CD4-positive, CD25-positive, alpha-beta regulatory T cell (primary cell): ENCODE measurements around the gene DPEP2. TPM values are rescaled to one million over a fixed set of nuclear protein-coding genes. Genes with fewer than 3 reads are reported as not detected.
"Not testable (repeated sequence)": the region's sequence is repeated elsewhere in the genome, so short reads cannot be mapped to it uniquely, and the experiment has no call there.

Experiments
- ATAC-seq, 2 donors: fragments of 150-1000 bp; cut with Tn5 transposase; one replicate each; pipeline ENCODE4 v1.10.0; 2021; ENCODE audit warnings: low read depth in 2 of 2, moderate number of reproducible peaks in 2 of 2, moderate library complexity in 1 of 2
- DNase-seq, 3 donors: peaks; one replicate each; pipeline versions ENCODE4 v3.0.0 to v3.0.0-alpha.2; 2012 to 2022; ENCODE audit warnings: mixed read lengths in 1 of 3
- H3K27ac ChIP-seq: one replicate; pipeline ENCODE4 v1.7.0; 2013; ENCODE audit warnings: mild to moderate bottlenecking, low read length; ENCODE audit not compliant: insufficient read depth, poor library complexity, severe bottlenecking
- H3K27me3 ChIP-seq: one replicate; pipeline ENCODE4 v1.7.0; 2013; ENCODE audit warnings: low read length; ENCODE audit not compliant: control insufficient read depth, insufficient read depth
- H3K36me3 ChIP-seq: one replicate; pipeline ENCODE4 v1.7.0; 2013; ENCODE audit warnings: mild to moderate bottlenecking, low read length, moderate library complexity; ENCODE audit not compliant: control insufficient read depth, insufficient read depth
- H3K4me1 ChIP-seq: 2 replicates; pipeline ENCODE4 v1.7.0; 2013; ENCODE audit warnings: mild to moderate bottlenecking, low read length; ENCODE audit not compliant: insufficient read depth, control insufficient read depth, poor library complexity, severe bottlenecking
- H3K4me3 ChIP-seq: one replicate; pipeline ENCODE4 v1.7.0; 2013; ENCODE audit warnings: low read depth, mild to moderate bottlenecking, low read length, moderate library complexity
- H3K9me3 ChIP-seq, 2 experiments: 1 replicate in 1 of 2; 2 replicates in 1 of 2; pipeline ENCODE4 v1.7.0; 2013; ENCODE audit warnings: low read length in 2 of 2, mild to moderate bottlenecking in 1 of 2, moderate library complexity in 1 of 2; ENCODE audit not compliant: control insufficient read depth in 2 of 2
- H3K27ac Mint-ChIP-seq, 3 donors: one replicate each; pipeline ENCODE4 v1.8.0; 2020 to 2022; ENCODE audit warnings: mild to moderate bottlenecking in 3 of 3, mixed read lengths in 3 of 3, moderate library complexity in 2 of 3
- H3K27me3 Mint-ChIP-seq: one replicate; pipeline ENCODE4 v1.8.0; 2022; ENCODE audit warnings: mild to moderate bottlenecking, mixed read lengths
- H3K36me3 Mint-ChIP-seq: one replicate; pipeline ENCODE4 v1.8.0; 2020; ENCODE audit warnings: mixed read lengths
- H3K4me1 Mint-ChIP-seq, 4 donors: one replicate each; pipeline ENCODE4 v1.8.0; 2020 to 2022; ENCODE audit warnings: mixed read lengths in 4 of 4, mild to moderate bottlenecking in 1 of 4
- H3K4me3 Mint-ChIP-seq, 4 donors: one replicate each; pipeline ENCODE4 v1.8.0; 2020 to 2022; ENCODE audit warnings: mild to moderate bottlenecking in 4 of 4, mixed read lengths in 4 of 4, moderate library complexity in 3 of 4
- H3K9me3 Mint-ChIP-seq, 7 donors: one replicate each; pipeline ENCODE4 v1.8.0; 2020 to 2022; ENCODE audit warnings: mixed read lengths in 7 of 7, mild to moderate bottlenecking in 3 of 7, moderate library complexity in 2 of 7
- polyA plus RNA-seq, 4 donors: library from polyadenylated mRNA; unstranded; fragments of 300-500 nt; fragmentation: Illumina TruSeq; gene quantifications; one replicate each; pipeline ENCODE4 v1.2.3, GENCODE V29; 2021
- total RNA-seq: library from RNA; stranded (reverse); gene quantifications from one replicate; pipeline ENCODE4 v1.2.3, GENCODE V29; 2022

DPEP2 gene
- total and polyA plus RNA-seq, 5 donors from 2014 or later, result 52.2 to 70.0 (median 58.0) TPM

DNA sequence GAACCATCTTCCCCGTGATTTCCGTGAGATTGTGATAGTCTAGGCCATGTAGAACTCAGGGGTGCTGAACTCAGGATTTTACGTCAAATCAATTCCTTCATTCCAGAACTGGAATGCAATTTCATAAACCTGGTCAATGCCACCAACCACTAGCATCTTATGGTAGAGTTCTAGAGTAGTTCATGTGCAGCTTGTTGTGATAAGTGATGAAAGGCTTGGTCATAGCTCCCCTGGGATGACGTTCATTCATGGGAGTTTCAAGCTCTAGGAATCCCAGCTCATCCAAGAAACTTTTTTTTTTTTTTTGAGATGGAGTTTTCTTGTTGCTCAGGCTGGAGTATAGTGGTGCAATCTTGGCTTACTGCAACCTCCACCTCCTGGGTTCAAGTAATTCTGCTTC is 3.7 kb upstream of the DPEP2 start:
- Mint-ChIP-seq H3K27me3 (no peaks in the 10 kb centered on the region), H3K27ac (peak overlapping the region; percentile 60 to 95 (median 87)), H3K4me1 (peaks cover 24 to 75% (median 41%) of the 10 kb centered on the region in 4 donors), H3K9me3 (no peaks in the 10 kb centered on the region), H3K4me3 (peak overlapping the region in 3 of 4 donors; percentile 8 to 50 (median 50)), H3K36me3 (peaks cover 7% of the 10 kb centered on the region)
- peaks cover 84% of the 10 kb centered on the region for H3K4me1 ChIP-seq
- H3K27me3 ChIP-seq, result no peaks in the 10 kb centered on the region
- ATAC-seq, result no peak
- no peaks in the 10 kb centered on the region for H3K36me3 ChIP-seq
- no peak overlapping the region for H3K27ac ChIP-seq
- no peak for DNase-seq
- no peaks in the 10 kb centered on the region for H3K9me3 ChIP-seq
- no peak overlapping the region for H3K4me3 ChIP-seq

DNA sequence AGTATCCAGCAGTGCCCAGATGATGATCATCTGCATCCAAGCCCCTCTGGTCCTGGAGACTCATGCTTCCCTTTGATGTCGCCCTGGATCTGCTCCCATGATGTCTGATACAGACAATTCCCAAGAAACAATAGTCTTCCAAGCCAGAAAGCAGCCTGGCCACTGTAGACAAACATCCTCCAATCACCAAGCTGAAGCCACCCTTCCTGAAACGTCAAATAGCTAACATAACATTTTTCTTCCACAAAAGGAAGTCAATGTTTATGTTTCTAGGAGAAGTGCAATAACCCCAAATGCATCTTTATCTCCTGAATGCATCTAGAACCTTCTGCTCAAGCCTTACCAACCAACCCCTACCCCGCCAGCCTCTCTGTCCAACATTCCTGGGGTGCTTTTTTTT is 1.2 kb upstream of the DPEP2 start:
- Mint-ChIP-seq H3K36me3 (peaks cover 11% of the 10 kb centered on the region), H3K27me3 (no peaks in the 10 kb centered on the region), H3K4me1 (peaks cover 16 to 80% (median 45%) of the 10 kb centered on the region in 4 donors), H3K4me3 (peak overlapping the region; percentile 83 to 96 (median 89)), H3K27ac (peak overlapping the region; percentile 92 to 96 (median 95)), H3K9me3 (no peaks in the 10 kb centered on the region)
- Histone ChIP-seq H3K9me3 (no peaks in the 10 kb centered on the region), H3K27me3 (no peaks in the 10 kb centered on the region), H3K4me1 (peaks cover 80% of the 10 kb centered on the region), H3K27ac (peak overlapping the region; percentile 73), H3K4me3 (peak overlapping the region; percentile 82), H3K36me3 (no peaks in the 10 kb centered on the region)
- DNase-seq (peak in 1 of 3 donors; percentile 21), ATAC-seq (no peak)

DNA sequence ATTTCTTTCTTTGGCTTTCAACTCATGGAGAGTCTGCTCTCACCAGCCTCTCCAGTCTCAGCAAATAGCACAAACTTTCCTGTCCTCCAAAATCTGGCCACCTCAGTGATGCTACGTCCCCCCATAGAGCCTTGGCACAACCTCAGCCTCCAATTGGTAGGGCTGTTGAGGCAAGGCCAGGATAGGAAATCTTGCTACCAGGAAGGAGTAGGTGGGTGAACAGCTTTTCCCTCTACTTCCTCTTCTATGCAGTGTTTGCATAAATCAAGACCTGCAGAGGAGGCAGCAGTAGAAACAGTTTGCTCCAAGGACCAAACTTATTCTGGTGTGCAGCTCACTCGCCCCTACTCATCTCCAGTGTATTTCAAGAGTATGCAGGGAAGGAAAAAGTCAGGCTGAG is 701 bp upstream of the DPEP2 start:
- no peaks in the 10 kb centered on the region for H3K36me3 ChIP-seq
- ATAC-seq (no peak), DNase-seq (peak in 1 of 3 donors; percentile 36)
- peaks cover 80% of the 10 kb centered on the region for H3K4me1 ChIP-seq
- H3K4me3 ChIP-seq, result peak overlapping the region; percentile 82
- Mint-ChIP-seq H3K9me3 (no peaks in the 10 kb centered on the region), H3K27me3 (no peaks in the 10 kb centered on the region), H3K4me1 (peaks cover 16 to 79% (median 46%) of the 10 kb centered on the region in 4 donors), H3K36me3 (peaks cover 15% of the 10 kb centered on the region), H3K4me3 (peak overlapping the region; percentile 80 to 96 (median 89)), H3K27ac (peak overlapping the region; percentile 92 to 96 (median 95))
- no peaks in the 10 kb centered on the region for H3K9me3 ChIP-seq
- H3K27ac ChIP-seq, result peak overlapping the region; percentile 73
- H3K27me3 ChIP-seq, result no peaks in the 10 kb centered on the region

DNA sequence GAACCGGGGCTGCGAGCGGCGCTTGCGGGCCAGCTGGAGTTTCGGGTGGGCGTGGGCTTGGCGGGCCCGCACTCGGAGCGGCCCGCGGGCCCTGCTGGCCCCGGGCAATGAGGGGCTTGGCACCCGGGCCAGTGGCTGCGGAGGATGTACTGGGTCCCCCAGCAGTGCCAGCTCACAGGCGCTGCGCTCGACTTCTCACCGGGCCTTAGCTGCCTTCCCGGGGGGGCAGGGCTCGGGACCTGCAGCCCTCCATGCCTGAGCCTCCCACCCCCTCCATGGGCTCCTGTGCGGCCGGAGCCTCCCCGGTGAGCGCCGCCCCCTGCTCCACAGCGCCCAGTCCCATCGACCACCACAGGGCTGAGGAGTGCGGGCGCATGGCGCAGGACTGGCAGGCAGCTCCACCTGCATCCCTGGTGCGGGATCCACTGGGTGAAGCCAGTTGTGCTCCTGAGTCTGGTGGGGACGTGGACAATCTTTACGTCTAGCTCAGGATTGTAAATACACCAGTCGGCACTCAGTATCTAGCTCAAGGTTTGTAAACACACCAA is 979 bp downstream of the DPEP2 start:
- H3K4me1 ChIP-seq, result peaks cover 77% of the 10 kb centered on the region
- not testable (repeated sequence) for H3K27me3 Mint-ChIP-seq, H3K9me3 Mint-ChIP-seq, H3K9me3 ChIP-seq, ATAC-seq, DNase-seq, H3K27me3 ChIP-seq, H3K36me3 ChIP-seq
- Mint-ChIP-seq H3K4me3 (peak overlapping the region in 3 of 4 donors; percentile 87 to 96 (median 91)), H3K4me1 (peaks cover 16 to 81% (median 49%) of the 10 kb centered on the region in 4 donors), H3K27ac (peak overlapping the region; percentile 92 to 96 (median 95)), H3K36me3 (peaks cover 15% of the 10 kb centered on the region)
- peak overlapping the region; percentile 21 for H3K4me3 ChIP-seq
- H3K27ac ChIP-seq, result peak overlapping the region; percentile 33

DNA sequence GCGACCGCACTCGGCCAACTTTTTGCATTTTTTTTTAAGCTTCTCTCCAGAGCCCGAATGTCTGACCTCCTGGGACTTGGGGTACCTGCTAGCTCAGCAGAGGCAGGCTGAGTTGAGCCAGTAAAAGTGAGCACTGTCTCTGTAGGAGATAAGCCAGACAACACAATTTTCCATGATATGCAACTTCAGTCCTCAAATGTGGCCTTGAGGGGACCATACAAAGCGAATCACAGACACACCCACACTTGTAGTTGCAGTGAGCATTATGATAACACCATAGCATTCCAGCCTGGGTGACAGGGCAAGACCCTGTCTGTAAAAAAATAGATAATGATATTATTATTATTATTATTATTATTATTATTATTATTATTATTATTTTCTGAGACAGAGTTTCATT is 2.6 kb downstream of the DPEP2 start:
- peak overlapping the region in 2 of 3 donors; percentile 83 to 86 for H3K27ac Mint-ChIP-seq
- DNase-seq (no peak), ATAC-seq (no peak)
- H3K4me1 Mint-ChIP-seq, result peaks cover 16 to 79% (median 43%) of the 10 kb centered on the region in 4 donors
- peak overlapping the region in 2 of 4 donors; percentile 35 to 50 for H3K4me3 Mint-ChIP-seq
- Histone ChIP-seq H3K9me3 (no peaks in the 10 kb centered on the region), H3K27ac (no peak overlapping the region), H3K4me3 (no peak overlapping the region), H3K4me1 (peaks cover 71% of the 10 kb centered on the region), H3K27me3 (no peaks in the 10 kb centered on the region), H3K36me3 (no peaks in the 10 kb centered on the region)
- no peaks in the 10 kb centered on the region for H3K27me3 Mint-ChIP-seq
- peaks cover 13% of the 10 kb centered on the region for H3K36me3 Mint-ChIP-seq
- H3K9me3 Mint-ChIP-seq, result no peaks in the 10 kb centered on the region

DNA sequence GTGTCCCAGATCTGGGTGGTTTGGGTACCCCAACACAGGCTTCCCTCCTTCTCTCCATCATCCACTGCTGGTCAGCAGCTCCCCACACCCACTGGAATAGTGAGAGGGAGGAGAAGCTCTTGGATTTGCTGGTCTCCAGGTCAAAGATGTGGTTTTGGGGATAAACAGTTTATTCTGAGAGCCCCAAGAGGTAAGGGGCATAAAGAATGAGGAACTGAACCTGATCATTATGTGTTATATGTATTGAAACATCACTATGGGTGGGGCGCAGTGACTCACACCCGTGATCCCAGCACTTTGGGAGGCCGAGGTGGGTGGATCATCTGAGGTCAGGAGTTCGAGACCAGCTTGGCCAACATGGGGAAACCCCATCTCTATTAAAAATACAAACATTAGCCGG is 3.9 kb downstream of the DPEP2 start:
- DNase-seq, result no peak

DNA sequence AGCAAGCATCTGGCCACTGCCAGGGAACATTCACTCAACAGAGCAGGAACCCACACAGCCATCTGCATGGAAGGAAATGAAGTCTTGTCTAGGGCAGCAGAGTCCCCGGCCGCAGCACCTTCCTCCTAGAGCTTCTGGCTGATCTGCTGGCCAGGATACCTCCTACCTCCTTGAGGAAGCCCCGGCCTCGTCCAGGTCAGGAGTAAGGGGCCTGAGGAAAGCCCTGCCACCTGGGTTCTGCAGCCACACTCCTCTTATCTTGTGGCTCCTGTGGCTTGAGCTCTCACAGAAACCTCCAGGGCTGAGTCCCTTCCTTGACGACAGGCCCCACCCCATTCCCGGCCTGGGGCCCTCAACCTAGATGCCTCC is 5.3 kb downstream of the DPEP2 start:
- H3K36me3 ChIP-seq, H3K9me3 Mint-ChIP-seq, ATAC-seq, DNase-seq, H3K9me3 ChIP-seq, H3K27me3 Mint-ChIP-seq, H3K4me3 ChIP-seq, H3K27me3 ChIP-seq: not testable (repeated sequence)
- Mint-ChIP-seq H3K4me3 (peak overlapping the region; percentile 71 to 91 (median 86)), H3K27ac (peak overlapping the region; percentile 97 to 100 (median 98)), H3K4me1 (peaks cover 2 to 57% (median 28%) of the 10 kb centered on the region in 4 donors), H3K36me3 (peaks cover 16% of the 10 kb centered on the region)
- H3K27ac ChIP-seq, result peak overlapping the region; percentile 85
- H3K4me1 ChIP-seq, result peaks cover 45% of the 10 kb centered on the region

More for the DNA sequence above, 3.9 kb downstream of the DPEP2 start:
- Mint-ChIP-seq H3K27me3 (no peaks in the 10 kb centered on the region), H3K4me3 (peak overlapping the region in 3 of 4 donors; percentile 50 to 71 (median 58)), H3K9me3 (no peaks in the 10 kb centered on the region), H3K4me1 (peaks cover 14 to 67% (median 40%) of the 10 kb centered on the region in 4 donors), H3K36me3 (peaks cover 13% of the 10 kb centered on the region), H3K27ac (peak overlapping the region; percentile 85 to 93 (median 86))
- Histone ChIP-seq H3K9me3 (no peaks in the 10 kb centered on the region), H3K4me1 (peaks cover 59% of the 10 kb centered on the region), H3K27me3 (no peaks in the 10 kb centered on the region), H3K36me3 (no peaks in the 10 kb centered on the region), H3K27ac (peak overlapping the region; percentile 23), H3K4me3 (no peak overlapping the region)
- ATAC-seq, result no peak
